Activated CD8-positive, alpha-beta memory T cell treated with anti-CD3 and anti-CD28 coated beads for 36 hours (primary cell): Measurements from ENCODE around the gene CPEB1. TPM values are rescaled to one million over a fixed set of nuclear protein-coding genes. Genes with fewer than 3 reads are reported as not detected.

ENCODE experiments used
- CTCF ChIA-PET: fragments of 350-600 bp; sonication (Branson Sonifier 250); formaldehyde crosslinking; loops from one replicate; lab custom pipeline; 2021; ENCODE audit warnings: antibody characterized with exemption; lab: Charles Lee
- POLR2A ChIA-PET: fragments of 350-600 bp; sonication (Branson Sonifier 250); formaldehyde crosslinking; loops from one replicate; lab custom pipeline; 2021; ENCODE audit warnings: antibody characterized with exemption; lab: Charles Lee
- total RNA-seq, 2 experiments: library from RNA; stranded (reverse); gene quantifications; one replicate each; pipeline ENCODE4 v1.2.3, GENCODE V29; 2021

The CPEB1 gene
- total RNA-seq, 2 experiments from 2014 or later: 0.55 to 0.63 TPM

DNA sequence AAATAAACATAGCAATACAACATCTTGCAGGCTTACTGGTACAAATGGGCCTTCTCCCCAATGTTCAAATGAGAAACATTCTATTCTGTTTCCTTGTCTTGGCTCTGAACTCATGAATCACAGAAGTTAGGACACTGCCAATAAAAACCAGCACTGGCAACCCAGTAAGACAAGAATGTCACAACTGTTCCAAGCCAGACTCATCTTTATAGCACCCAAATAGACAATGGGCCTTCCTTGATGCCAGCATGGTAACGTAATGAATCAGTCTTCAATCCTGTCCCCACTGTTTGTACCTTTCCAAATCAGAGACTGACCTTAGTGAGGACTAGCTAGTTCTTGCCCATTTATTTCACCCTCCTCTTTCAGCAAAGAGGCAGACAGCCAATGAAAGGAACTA, 92.8 kb downstream of the CPEB1 start:
- ChIA-PET CTCF (no interaction called here), POLR2A (no interaction called here)

DNA sequence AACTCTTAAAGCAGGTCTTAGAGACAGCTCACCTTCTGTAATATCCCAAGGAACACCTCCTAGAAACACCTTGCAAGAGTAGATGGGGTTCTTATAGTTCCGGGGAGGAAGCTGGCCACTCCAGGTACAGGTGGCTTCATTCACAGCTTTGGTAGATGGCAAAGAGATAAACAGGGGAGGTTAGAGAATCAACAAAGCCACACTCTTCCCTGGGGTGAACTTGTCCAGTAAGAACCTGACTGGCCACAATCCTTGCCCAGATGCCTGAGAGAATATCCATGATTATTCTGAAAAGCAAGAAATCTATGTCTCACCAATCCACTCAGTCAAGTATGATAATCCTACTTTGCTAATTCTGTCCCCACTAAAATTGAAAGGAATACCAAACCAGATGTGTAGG, 93.3 kb downstream of the CPEB1 start:
- ChIA-PET POLR2A (no interaction called here), CTCF (no interaction called here)

DNA sequence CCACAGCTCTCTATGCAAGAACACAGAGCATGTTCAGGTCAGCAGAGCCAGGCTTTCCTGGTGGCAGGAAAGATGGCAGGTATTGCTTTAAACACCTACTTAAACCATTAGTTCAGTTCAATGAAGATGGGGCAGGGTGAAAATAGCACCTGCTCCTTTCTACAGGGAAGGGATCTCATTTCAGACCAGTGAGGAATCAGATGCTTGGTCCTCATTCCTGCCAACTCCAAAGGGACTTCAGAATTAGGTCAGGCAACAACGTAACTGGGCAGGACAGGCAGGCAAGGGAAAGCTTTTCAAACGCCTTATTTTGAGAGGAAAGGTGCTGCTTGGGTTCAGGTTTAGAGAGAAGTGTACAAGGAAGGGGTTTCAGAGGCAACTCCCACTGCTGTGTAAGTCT, 94.3 kb downstream of the CPEB1 start:
- ChIA-PET CTCF (no interaction called here), POLR2A (no interaction called here)

DNA sequence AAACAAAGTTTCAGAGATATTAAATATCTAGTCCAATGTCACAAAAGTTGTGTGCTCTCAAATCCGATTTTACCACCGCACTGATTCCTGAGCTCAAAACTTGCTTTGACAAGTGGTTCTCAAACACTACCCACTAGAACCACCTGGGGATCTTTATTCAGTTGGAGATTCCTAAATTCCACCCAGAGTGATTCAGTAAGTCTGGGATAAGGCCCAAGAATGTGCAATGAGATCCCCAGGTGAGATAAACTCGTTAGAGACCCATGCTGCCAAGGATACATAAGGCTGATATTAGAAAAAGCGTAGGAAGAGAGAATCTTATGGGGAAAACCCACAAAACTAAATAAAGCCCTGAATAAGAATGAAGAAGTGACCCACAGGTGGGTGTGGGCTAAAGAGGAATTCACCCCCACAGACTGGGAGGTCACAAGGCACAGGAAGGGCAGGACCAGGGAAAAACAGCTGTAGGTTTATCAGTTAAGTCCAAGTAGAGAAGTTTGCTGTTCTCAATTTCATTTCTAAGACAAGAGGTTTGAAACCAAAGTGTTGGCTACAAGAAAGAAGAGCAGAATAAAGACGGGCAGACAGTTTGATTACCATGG, 95.4 kb downstream of the CPEB1 start:
- POLR2A ChIA-PET: no interaction called here
- CTCF ChIA-PET: no interaction called here

DNA sequence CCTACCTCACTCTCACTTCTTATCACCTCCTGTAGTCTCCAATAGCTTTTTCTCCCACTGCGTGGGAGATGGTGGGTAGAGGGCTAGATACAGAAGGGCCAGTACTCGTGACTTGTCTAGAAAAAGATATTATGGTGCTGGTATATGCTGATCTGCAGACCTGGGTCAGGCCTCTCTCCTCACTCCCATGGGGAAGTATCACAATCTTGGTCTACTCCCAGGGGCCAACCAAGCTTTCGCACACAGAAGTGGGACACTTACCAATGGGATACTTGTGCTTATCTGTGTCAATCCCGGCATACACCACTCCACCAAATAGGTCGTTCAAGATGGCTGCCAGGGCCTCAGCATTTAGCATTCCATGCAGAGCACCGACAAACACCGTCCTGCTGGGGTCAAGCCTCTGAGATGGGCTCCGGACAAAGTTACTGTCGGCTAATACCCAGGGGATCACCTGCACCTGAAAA, 97.9 kb downstream of the CPEB1 start:
- ChIA-PET CTCF (interaction anchor here (1.2 kb wide), 1 partner anchor 18 kb away, joined by 4 read pairs; no protein-coding TSS in a partner anchor), POLR2A (no interaction called here)

DNA sequence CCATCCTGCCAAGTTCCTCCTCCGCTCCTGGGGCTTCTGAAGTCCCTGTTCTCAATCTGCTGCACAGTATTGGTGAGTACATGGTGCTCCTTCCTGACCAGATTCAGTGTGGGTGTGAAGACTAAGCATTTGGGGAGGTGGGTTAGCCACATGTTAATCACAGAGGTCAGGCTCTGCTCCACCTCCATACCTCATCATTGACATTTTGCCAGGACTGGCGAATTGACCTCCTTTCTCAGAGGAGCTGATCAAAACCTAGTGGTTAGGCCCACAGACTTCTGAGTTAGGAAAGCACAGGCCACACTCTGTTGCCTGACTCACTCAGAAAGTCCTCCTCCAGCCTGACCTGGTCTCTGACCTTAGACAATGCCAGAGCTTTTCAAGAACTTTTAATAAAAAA, 98.5 kb downstream of the CPEB1 start:
- POLR2A ChIA-PET: no interaction called here
- CTCF ChIA-PET: interaction anchor here (1.2 kb wide), 1 partner anchor 17 kb away, joined by 4 read pairs; no protein-coding TSS in a partner anchor

DNA sequence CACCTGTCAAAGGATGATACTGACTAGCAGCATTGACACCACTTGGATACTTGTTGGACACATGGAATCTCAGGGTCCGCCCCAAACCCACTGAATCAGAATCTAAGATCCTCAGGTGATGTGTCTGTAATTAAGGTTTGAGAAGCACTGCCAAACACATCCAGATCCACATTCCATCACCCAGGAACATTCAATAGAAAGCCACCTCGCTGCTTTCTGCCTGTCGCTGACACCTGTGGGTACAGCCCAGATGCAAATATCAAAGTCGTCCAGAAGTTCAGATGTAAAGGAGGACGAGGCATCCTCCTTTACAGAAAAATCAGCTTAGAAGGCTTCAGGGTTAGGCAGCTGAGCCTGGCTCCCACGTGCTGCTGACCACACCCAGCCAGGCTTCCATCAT, 101.7 kb downstream of the CPEB1 start:
- ChIA-PET POLR2A (no interaction called here), CTCF (no interaction called here)

DNA sequence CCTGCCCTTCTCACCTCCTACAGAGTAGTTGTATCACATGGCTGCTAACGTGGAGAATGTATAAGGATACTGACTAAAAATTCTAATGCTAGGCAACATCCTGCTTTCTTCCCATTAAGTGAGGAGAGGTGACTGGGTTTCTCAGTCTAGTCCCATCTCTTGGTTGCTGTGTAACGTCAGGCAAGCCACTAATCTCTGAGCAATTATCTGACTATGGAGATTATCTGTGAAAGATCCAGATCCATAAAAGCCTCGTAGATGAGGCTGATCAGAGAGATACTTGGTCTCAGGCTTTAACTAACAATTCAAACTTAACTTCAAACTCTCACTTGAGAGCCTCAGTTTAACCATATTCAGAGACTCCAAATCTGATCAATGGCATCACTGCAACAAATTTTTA, 102.2 kb downstream of the CPEB1 start:
- CTCF ChIA-PET: no interaction called here
- POLR2A ChIA-PET: interaction anchor here (0.5 kb wide), 1 partner anchor 261 kb away, joined by 5 read pairs; no protein-coding TSS in a partner anchor

DNA sequence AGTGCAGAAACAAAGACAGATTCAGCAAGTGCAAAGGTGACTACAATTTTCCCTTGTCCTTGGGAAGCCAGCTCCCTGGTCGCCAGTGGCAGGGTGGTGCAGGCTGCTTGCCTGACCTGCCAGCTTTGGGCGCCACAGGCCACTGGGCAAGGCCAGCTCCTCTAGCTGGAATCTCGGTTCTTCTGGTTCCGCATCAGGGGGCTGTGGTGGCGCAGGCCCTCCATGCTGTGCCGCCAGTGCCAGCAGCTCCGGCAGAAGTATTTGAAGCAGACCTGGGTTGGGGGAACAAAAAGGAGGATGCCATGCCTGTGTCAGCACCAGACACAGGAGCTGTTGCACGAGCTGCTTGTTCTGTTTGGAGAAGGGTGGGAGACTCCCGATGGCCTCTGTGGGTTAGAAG, 102.7 kb downstream of the CPEB1 start:
- CTCF ChIA-PET: no interaction called here
- POLR2A ChIA-PET: interaction anchor here (0.5 kb wide), 1 partner anchor 262 kb away, joined by 5 read pairs; no protein-coding TSS in a partner anchor

DNA sequence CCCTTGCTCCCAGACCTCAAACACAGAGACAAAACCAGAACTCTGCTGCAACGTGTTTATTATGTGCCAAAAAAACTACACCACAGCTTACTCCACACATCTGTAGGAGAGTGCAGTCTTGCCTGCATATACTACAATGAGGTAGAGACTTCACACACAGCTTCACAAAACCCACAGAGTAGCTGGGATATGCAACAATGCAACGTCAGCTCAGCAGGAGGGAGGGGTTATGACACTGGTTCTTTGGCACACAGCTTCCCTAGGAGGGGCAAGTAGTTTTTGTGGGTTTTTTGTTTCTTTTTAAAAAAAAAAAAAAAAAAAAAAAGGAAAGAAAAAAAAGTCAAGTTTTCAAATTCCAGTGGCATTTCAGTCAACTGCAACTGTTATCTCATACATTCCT, 104.0 kb downstream of the CPEB1 start:
- CTCF ChIA-PET: interaction anchor here (0.7 to 1.5 kb wide), 3 partner anchors 12 to 1214 kb away, joined by 3 to 8 read pairs (median 4); no protein-coding TSS in a partner anchor
- POLR2A ChIA-PET: no interaction called here

DNA sequence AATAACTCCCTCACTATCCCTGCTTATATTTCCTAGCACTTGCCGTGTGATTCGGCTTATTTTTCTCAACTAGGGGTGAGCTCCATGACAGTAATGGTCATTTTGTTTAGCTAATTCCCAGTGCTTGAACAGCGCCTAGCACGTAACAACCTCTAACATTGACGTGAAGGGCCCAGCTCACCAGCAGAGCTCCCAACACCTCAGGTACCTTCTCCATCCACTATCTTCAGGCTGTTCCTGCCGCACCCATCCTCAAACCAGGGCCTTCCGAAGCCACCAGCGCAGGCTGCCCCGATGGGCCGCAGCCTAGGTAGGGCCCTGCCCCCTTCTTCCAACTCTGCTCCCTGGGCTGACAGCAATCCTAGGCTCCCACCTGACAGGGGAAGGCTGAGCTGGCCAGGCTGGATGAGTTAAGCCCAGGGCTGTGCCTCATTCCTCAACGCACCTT, 106.2 kb downstream of the CPEB1 start:
- ChIA-PET CTCF (interaction anchor here (1.3 to 2.5 kb wide), 5 partner anchors 10 to 470 kb away, joined by 3 to 13 read pairs (median 6); partner anchors contain the start of gene C15orf40), POLR2A (interaction anchor here (0.6 to 1.9 kb wide), 10 partner anchors 10 to 526 kb away, joined by 3 to 16 read pairs (median 4); partner anchors contain the start of genes BTBD1, C15orf40, RAMAC and WHAMM)

DNA sequence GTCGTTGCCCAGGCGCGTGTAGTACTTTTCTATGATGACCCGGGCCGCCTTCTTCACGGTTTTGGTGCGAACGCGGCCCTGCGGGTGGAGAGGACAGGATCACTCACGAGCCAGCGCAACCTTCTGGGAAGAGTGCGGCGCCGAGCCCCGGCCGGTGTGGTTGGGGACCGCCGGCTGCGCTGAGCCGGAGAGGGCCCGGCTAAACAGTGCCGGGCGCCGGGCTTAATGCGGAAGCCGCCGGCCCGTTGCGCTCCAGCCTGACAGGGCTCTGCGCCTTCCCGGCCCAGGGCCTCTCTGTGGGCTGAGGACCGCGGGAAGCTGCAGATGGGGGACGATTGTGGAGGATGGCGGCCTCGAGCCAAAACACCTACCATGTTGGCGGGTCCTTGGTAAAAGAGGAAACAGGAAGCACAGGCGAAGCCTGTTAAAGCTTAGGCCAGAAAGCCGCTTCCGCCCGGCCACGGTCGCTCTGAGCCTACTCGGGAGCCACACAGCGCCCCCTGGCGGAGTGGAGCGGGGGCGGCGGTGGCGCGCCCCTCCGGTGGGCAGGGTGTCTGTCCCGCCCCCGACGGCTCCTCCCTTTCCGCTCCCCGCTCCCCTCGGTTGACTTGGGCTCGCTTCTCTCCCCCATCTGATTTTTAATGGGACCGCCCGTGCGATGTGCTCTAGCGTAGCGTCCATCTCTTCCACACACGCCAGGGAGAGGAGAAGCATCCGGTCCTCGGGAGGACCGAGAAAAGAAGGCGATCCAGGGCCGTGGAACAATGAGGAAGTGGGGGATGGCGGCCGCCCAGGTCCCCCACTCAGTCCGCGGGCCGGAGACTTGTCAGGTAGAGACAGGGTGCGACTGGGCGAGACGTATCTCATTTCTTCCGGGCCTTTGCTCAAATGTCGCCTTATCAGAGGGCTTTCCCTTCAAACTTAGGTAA, 106.8 kb downstream of the CPEB1 start, which contains the start of gene RPS17:
Gene RPS17, minus strand, starts transcription at position 403 of the 929 bp plus-strand sequence. Its CDS starts 29 bp downstream, at position 374.
- ChIA-PET POLR2A (interaction anchor here (0.6 to 1.9 kb wide), 11 partner anchors 9 to 527 kb away, joined by 3 to 16 read pairs (median 3); partner anchors contain the start of genes BTBD1, C15orf40, RAMAC and WHAMM), CTCF (interaction anchor here (1.2 to 2.5 kb wide), 5 partner anchors 10 to 471 kb away, joined by 4 to 13 read pairs (median 6); partner anchors contain the start of gene C15orf40)

DNA sequence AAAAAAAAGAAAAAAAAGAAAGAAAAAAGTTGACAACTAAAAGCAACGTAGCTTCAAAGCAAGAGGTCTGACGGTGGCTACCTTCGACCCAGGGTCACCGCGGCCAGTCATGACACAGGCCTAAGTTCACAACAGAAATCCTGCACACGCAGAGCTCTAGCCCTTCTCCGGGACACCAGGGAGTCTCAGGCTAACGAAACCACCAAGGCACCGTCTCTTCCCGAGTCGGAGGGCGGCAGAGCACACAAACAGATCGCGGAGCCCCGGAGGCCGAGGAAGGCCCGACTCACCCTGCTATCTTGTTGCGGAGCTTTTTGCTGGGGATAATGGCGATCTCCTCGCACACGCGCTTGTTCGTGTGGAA, 107.5 kb downstream of the CPEB1 start:
- CTCF ChIA-PET: interaction anchor here (1.2 to 2.5 kb wide), 5 partner anchors 9 to 472 kb away, joined by 4 to 13 read pairs (median 6); partner anchors contain the start of gene C15orf40
- POLR2A ChIA-PET: interaction anchor here (1.0 to 1.9 kb wide), 5 partner anchors 9 to 472 kb away, joined by 3 to 16 read pairs (median 4); partner anchors contain the start of genes C15orf40 and RAMAC

DNA sequence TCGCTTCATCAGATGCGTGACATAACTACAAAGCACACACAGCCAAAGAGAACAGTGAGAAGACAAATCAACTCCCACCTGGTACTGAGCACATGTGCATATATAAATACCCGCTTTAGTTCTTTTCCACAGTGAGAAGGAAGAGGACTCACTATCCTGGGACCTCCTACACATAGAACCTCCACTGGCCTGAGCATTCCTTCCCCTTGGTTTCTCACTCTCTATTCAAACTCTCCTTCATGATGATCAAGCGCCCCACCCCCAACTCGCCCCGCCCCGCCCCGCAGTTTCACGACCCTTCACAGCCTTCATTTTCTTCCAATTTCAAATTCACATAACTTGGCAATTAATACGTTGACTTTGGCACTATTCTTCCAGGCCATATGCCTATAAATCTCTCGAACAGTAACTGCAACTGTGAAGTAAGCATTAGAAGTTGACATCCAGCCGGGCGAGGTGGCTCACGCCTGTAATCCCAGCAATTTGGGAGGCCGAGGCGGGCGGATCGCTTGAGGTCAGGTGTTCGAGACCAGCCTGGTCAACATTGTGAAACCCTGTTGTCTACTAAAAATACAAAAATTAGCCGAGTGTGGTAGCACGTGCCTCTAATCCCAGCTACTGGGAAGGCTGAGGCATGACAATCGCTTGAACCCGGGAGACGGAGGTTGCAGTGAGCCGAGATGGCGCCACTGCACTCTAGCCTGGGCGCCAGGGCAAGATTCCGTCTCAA, 108.0 kb downstream of the CPEB1 start:
- CTCF ChIA-PET: interaction anchor here (1.2 to 2.5 kb wide), 4 partner anchors 9 to 472 kb away, joined by 4 to 13 read pairs (median 6); partner anchors contain the start of gene C15orf40
- POLR2A ChIA-PET: interaction anchor here (1.1 to 1.9 kb wide), 4 partner anchors 8 to 473 kb away, joined by 3 to 16 read pairs (median 8); partner anchors contain the start of genes C15orf40 and RAMAC

DNA sequence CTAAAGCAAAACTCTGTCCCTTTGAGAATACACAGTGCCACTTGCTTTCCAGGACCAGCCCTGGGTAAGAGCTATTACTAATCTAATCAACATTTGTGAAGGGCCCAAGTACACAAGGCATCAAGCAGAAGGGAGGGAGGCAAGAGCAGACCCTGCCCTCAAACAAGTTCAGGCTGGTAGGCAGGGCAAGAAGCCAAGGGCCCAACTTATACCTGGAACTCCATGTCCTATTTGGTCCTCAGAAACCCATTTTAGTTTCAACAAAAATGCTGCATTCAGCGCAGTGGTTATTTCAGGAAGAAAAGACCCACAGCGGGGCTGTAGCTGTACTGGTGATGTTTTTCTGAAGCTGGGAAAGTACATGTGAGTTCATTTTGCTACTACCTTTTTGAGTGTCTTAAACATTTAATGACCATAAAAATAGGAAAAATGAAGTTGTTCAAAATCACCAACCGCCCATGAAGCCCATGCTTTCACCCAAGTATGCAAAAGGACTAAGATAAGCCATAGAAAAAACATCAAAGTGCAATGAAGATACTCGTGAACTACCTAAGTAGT, 109.7 kb downstream of the CPEB1 start:
- ChIA-PET CTCF (interaction anchor here (1.1 kb wide), 1 partner anchor 459 kb away, joined by 3 read pairs; no protein-coding TSS in a partner anchor), POLR2A (no interaction called here)

DNA sequence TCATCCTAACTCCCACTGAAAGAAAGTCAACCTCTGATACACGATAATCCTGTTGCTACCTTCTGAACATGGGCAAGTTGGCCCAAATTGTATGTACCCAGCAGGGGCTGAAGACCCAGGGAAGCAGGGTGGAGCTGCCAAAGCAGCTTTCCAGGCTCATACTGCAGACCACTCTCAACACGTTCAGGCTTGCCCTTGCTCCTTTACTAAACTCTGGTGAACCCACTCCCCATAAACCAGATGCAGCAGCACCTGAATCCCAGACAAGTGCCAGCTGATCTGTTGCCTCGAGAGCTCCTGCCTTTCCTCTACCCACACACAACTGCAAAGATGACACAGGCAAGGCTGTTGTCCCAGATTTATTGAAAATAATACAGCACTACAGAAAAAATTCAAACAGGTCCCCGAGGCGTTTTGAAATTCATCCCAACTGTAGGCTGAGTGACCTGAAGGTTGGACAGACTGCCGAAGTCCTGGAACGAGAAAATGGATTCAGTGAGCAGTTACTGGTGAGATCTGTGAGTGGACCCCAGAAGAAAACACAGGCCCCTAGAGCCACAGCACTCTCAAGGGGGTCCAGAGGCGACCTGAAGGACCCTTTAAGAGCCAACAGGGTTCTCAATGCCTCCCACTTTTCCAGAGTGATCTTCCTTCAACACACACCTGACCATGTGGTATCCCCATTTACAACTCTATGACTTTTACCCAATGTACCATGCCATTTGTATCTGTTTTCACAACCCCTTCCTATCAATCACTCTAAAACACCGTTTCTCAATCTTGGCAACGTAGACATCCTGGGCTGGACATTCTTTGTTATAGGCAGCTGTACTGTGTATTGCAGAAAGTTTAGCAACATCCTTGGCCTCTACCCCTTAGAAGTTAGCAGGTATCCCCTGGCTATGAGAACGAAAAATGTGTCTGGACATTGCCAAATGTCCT, 110.5 kb downstream of the CPEB1 start:
- ChIA-PET POLR2A (no interaction called here), CTCF (interaction anchor here (1.1 kb wide), 1 partner anchor 459 kb away, joined by 3 read pairs; no protein-coding TSS in a partner anchor)
